PFSK-1 (cell line): Measurements from ENCODE around the gene EXOC6B.

Source experiments
- FOXP2 ChIP-seq: optimal IDR thresholded peaks from 2 replicates; pipeline ENCODE3; 2011; ENCODE audit warnings: borderline replicate concordance, control low read depth, inconsistent platforms; ENCODE audit not compliant: insufficient read depth; ENCODE audit errors: extremely low read length, extremely low read depth
- POLR2AphosphoS5 ChIP-seq: IDR thresholded peaks from 2 replicates; pipeline ENCODE4 v1.6.1; 2012; ENCODE audit warnings: low read depth, mild to moderate bottlenecking, control low read depth, low read length, moderate library complexity
- REST ChIP-seq, 2 experiments: IDR thresholded peaks; 2 replicates each; pipeline versions ENCODE4 v1.6.1 to v1.8.0; 2011 to 2012; ENCODE audit warnings: low read depth in 2 of 2, low read length in 2 of 2, control low read depth in 1 of 2, inconsistent platforms in 1 of 2, mild to moderate bottlenecking in 1 of 2, moderate library complexity in 1 of 2; ENCODE audit not compliant: insufficient read depth in 1 of 2
- SIN3A ChIP-seq: IDR thresholded peaks from 2 replicates; pipeline ENCODE4 v1.6.1; 2012; ENCODE audit warnings: mild to moderate bottlenecking, low read length, moderate library complexity, borderline replicate concordance; ENCODE audit not compliant: insufficient read depth
- TAF1 ChIP-seq: IDR thresholded peaks from 2 replicates; pipeline ENCODE4 v1.6.1; 2012; ENCODE audit warnings: low read length, control low read depth, borderline replicate concordance; ENCODE audit not compliant: insufficient read depth

- TF ChIP-seq REST (IDR thresholded peaks at IDR 0.05; ENCODE audit: insufficient read depth in 1 of 2, low read depth in 2 of 2, low read length in 2 of 2) (no peak), SIN3A (no peak), POLR2AphosphoS5 (no peak), TAF1 (no peak), FOXP2 (no peak)
These were observed 611.2 kb downstream of the EXOC6B start for GRCh38 chr2:72214429-72215143.
